GM10248 (cell line): ENCODE measurements around the gene SNAI3.

ENCODE experiments used
- CTCF ChIA-PET: fragments of 300-600 bp; sonication (Branson Sonifier 250); formaldehyde crosslinking; extraction: SDS; loops from one replicate; lab custom pipeline; 2021; ENCODE audit warnings: antibody characterized with exemption; lab: Yijun Ruan, JAX
- POLR2A ChIA-PET: fragments of 350-650 bp; sonication (Branson Sonifier 250); formaldehyde crosslinking; extraction: SDS; loops from one replicate; lab custom pipeline; 2020; ENCODE audit warnings: antibody characterized with exemption; lab: Yijun Ruan, JAX
- DNase-seq: peaks from one replicate; pipeline ENCODE4 v3.0.0; 2012; ENCODE audit errors: extremely low spot score
- TF ChIP-seq, protein P1 (sequence below): IDR thresholded peaks from 2 replicates; pipeline ENCODE4 v1.5.1; 2012; ENCODE audit warnings: mild to moderate bottlenecking, low read depth; ENCODE audit errors: extremely low read depth, missing control alignments, control extremely low read depth

Gene SNAI3

DNA sequence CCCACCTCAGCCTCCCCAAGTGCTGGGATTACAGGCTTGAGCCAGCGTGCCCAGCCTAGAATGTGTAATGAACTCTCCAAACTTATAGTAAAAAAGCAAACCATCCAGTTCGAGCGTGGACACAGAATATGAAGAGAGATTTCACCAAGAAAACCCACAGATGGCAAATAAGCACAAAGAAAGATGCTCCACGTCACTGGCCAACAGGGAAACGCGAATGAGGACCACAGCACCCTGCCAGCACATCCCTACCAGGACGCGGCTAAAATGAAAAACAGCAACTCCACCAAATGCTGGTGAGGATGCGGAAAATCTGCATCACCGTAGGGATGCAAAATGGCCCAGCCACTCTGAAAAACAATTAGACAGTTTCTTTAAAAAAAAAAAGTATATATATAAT, 24.8 kb downstream of the SNAI3 start:
- POLR2A ChIA-PET: interaction anchor here (0.5 kb wide), 1 partner anchor 898 kb away, joined by 8 read pairs; no protein-coding TSS in a partner anchor
- TF ChIP-seq, protein P1, sequence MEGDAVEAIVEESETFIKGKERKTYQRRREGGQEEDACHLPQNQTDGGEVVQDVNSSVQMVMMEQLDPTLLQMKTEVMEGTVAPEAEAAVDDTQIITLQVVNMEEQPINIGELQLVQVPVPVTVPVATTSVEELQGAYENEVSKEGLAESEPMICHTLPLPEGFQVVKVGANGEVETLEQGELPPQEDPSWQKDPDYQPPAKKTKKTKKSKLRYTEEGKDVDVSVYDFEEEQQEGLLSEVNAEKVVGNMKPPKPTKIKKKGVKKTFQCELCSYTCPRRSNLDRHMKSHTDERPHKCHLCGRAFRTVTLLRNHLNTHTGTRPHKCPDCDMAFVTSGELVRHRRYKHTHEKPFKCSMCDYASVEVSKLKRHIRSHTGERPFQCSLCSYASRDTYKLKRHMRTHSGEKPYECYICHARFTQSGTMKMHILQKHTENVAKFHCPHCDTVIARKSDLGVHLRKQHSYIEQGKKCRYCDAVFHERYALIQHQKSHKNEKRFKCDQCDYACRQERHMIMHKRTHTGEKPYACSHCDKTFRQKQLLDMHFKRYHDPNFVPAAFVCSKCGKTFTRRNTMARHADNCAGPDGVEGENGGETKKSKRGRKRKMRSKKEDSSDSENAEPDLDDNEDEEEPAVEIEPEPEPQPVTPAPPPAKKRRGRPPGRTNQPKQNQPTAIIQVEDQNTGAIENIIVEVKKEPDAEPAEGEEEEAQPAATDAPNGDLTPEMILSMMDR: no peak
- CTCF ChIA-PET: no interaction called here
- DNase-seq: no peak

DNA sequence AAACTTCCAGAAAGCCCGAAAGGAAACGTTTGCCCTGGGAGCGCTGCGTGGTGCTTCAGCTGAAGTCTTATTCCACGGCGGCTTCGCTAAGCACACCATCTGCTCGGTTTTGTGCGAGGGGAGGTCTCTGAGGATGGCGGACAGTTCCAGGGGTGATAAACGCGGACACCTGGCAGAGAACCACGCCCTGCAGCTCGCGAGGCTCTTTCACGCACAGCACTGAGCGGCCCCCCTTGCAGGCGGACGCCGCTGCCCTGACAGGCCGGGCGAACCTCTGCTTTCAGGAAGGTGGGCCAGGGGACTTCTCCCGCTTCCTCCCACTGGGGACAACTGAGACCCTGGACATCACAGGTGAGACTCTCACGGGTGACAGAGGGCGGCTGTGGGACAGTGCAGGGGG, 27.1 kb downstream of the SNAI3 start:
- CTCF ChIA-PET: interaction anchor here (1.6 kb wide), 1 partner anchor 14 kb away, joined by 5 read pairs; no protein-coding TSS in a partner anchor

DNA sequence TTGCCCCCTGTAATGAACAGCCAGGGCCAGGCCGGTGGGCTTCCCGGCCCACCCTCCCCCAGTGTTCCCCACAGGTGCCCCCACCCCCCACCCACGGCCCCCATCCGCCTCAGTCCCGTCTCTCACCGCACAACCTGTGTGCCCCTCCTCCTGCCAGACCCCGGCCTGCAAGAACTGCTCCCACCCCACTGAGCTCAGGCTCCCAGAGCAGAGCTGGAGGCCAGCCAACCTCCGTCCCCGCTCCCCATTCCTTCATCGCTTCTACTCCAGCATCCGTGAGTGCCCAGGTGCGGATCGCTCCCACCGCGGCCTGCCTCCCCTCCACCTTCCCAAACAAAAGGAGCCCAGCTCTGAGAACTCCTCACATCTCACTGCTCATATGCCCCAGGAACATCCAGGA, 27.6 kb downstream of the SNAI3 start:
- no peak for DNase-seq
- ChIA-PET CTCF (interaction anchor here (1.6 kb wide), 1 partner anchor 14 kb away, joined by 5 read pairs; no protein-coding TSS in a partner anchor), POLR2A (no interaction called here)
- TF ChIP-seq, protein P1: no peak

More for the DNA sequence above, 27.1 kb downstream of the SNAI3 start:
- POLR2A ChIA-PET: no interaction called here
- TF ChIP-seq, protein P1: no peak
- DNase-seq: no peak

DNA sequence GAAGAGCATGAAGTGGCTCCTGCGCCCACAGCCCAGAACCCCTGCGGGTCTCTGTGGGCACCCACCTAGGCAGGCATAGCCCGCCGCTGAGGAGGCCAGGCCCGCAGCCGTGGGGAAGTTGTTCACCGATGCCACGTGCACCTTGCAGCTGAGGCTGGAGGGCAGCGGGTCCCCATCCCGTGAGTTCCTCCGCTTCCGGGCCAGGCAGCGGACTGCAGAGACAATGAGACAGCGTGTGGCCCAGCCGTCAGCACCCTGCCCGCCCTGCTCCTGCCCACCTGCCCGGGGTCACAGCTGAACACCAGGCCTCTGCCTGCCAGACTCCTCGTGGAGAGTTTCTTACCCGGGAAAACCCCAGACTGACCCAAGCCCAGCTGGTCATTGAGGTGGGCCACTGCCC, 28.9 kb downstream of the SNAI3 start:
- CTCF ChIA-PET: interaction anchor here (1.3 to 1.6 kb wide), 2 partner anchors 15 to 23 kb away, joined by 3 to 5 read pairs; no protein-coding TSS in a partner anchor
- DNase-seq: no peak
- POLR2A ChIA-PET: interaction anchor here (0.6 kb wide), 1 partner anchor 22 kb away, joined by 4 read pairs; no protein-coding TSS in a partner anchor
- TF ChIP-seq, protein P1: no peak

DNA sequence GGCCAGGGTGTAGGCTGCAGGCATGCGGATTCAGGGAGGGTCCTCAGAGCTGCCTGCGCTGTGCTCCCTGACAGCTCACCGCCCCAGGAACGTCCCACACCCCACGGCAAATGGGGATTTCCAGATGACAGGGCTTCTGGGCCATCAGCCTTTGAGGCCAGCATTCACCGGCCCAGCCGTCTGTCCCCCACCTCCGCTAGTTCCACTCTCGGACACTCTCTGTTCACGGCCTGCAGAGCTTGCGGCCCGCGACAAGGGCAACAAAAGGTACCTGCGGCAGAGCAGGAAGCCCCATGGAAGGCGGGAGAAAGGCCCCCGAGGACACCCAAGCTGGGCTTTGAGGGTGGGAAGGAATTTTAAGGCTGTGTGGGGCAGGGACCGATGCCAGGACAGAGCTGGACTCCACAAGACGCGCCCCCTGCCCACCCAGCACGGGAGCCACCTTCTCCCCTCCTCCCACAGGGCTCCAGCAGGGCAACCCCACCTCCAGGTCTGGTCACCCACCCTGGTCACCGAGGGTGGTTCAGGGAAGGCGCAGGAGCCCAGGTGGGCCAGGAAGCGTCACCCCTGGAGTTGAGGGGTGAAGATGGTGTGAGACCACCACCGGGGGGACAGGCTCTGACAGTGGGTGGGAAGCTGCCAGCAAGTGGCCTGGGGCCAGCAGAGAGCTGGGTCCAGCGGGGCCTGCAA, 29.9 kb downstream of the SNAI3 start:
- TF ChIP-seq, protein P1: no peak
- ChIA-PET POLR2A (no interaction called here), CTCF (no interaction called here)
- no peak for DNase-seq

DNA sequence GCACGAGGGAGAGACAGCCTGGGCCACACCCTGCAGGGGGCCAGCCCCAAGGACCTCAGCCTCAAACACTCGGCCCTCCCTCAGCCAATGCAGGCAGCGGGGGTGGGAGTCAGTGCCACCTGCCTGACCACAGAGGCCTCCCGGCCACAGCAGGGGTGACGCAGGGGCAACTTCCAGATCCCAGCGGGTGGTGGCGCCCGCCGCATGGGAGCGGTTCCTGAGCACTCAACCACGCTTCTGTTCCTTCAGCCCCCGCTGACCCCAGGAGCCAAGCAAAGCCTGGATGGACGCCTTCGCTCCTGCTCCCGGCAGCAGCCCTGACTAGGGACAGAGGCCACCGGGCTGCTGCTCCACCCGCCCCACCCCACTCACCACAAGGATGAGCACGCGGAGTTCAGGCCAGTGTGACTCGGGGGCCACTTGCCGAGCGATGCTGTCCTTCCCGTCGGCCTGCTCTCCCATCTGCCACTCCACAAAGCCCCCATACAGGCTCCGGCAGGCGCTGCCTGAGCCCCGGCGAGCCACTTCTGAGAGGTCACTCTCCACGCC, 30.5 kb downstream of the SNAI3 start:
- CTCF ChIA-PET: no interaction called here
- POLR2A ChIA-PET: no interaction called here
- DNase-seq: no peak
- TF ChIP-seq, protein P1: no peak
